ENCODE measurements around the gene EHD2. TPM values are rescaled to one million over a fixed set of nuclear protein-coding genes. Genes with fewer than 3 reads are reported as not detected.

EHD2 gene
- total and polyA plus RNA-seq, 2 donors from 2014 or later: 19.4 to 105 TPM

DNA sequence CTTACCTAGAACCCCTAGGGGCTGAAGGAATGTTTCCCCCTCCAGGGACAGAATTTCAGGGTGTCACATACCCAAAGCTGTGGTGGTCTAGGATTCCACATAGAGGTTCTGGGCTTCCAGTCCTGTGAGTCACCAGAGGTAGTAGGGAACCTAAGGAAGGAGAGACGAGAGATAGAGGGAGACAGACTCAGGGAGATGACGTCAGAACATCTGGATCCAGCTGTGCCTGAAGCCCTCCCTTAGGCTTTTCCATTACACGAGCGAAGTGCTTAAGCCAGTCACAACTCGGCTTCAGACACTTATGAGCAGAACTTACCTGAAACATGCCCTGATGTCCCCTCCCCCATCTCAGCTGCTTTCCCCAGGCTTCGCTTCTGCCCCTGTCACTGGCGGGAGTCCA, 53.4 kb downstream of the EHD2 start:
- Histone ChIP-seq H3K4me1 (ENCODE audit: control insufficient read depth in 2 of 3, insufficient read depth in 2 of 3, low read depth in 1 of 3, low read length in 3 of 3) (no peaks in the 10 kb centered on the region), H3K9ac (ENCODE audit: low read length in 3 of 3) (no peak overlapping the region), H3K4me3 (ENCODE audit: low read length in 3 of 3) (no peak overlapping the region), H3K27me3 (ENCODE audit: control insufficient read depth, insufficient read depth, low read length) (no peaks in the 10 kb centered on the region), H3K27ac (ENCODE audit: low read depth in 2 of 2, low read length in 2 of 2) (no peak overlapping the region), H3K36me3 (ENCODE audit: control insufficient read depth in 2 of 3, insufficient read depth in 3 of 3, low read length in 3 of 3) (no peaks in the 10 kb centered on the region), H3K9me3 (ENCODE audit: control insufficient read depth in 2 of 3, insufficient read depth in 1 of 3, low read length in 3 of 3) (no peaks in the 10 kb centered on the region)
- no peak for FAIRE-seq
- TF ChIP-seq, protein P1, sequence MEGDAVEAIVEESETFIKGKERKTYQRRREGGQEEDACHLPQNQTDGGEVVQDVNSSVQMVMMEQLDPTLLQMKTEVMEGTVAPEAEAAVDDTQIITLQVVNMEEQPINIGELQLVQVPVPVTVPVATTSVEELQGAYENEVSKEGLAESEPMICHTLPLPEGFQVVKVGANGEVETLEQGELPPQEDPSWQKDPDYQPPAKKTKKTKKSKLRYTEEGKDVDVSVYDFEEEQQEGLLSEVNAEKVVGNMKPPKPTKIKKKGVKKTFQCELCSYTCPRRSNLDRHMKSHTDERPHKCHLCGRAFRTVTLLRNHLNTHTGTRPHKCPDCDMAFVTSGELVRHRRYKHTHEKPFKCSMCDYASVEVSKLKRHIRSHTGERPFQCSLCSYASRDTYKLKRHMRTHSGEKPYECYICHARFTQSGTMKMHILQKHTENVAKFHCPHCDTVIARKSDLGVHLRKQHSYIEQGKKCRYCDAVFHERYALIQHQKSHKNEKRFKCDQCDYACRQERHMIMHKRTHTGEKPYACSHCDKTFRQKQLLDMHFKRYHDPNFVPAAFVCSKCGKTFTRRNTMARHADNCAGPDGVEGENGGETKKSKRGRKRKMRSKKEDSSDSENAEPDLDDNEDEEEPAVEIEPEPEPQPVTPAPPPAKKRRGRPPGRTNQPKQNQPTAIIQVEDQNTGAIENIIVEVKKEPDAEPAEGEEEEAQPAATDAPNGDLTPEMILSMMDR (IDR thresholded peaks at IDR 0.05; ENCODE audit: borderline replicate concordance, extremely low read depth, insufficient read depth): no peak
- intact Hi-C loops (cut with DNase I): no loop called here
- DNase-seq: peak in 1 of 5 donors; percentile 53

DNA sequence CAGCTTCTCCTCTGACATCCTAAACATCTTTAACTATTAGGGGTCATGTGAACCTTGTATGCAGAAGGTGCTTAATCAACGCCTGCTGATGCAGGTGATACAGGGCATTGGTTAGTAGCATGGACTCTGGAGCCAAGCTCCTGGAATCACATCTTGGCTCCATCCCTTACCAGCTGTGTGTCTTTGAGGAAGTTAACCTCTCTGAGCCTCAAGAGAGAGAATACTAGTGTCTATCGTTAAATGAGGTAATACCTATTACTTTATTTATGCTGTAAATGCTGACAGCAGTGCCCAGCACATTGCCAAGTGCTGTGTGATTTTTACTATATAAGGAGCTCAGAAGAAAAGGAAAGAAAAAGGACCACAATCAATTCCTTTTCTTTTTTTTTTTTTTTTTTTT, 54.1 kb downstream of the EHD2 start:
- intact Hi-C loops (cut with DNase I): no loop called here
- TF ChIP-seq, protein P1 (IDR thresholded peaks at IDR 0.05; ENCODE audit: borderline replicate concordance, extremely low read depth, insufficient read depth): no peak
- Histone ChIP-seq H3K4me1 (ENCODE audit: control insufficient read depth in 2 of 3, insufficient read depth in 2 of 3, low read depth in 1 of 3, low read length in 3 of 3) (no peaks in the 10 kb centered on the region), H3K27me3 (ENCODE audit: control insufficient read depth, insufficient read depth, low read length) (no peaks in the 10 kb centered on the region), H3K4me3 (ENCODE audit: low read length in 3 of 3) (no peak overlapping the region), H3K9me3 (ENCODE audit: control insufficient read depth in 2 of 3, insufficient read depth in 1 of 3, low read length in 3 of 3) (no peaks in the 10 kb centered on the region), H3K9ac (ENCODE audit: low read length in 3 of 3) (no peak overlapping the region), H3K36me3 (ENCODE audit: control insufficient read depth in 2 of 3, insufficient read depth in 3 of 3, low read length in 3 of 3) (no peaks in the 10 kb centered on the region), H3K27ac (ENCODE audit: low read depth in 2 of 2, low read length in 2 of 2) (no peak overlapping the region)
- FAIRE-seq (no peak), DNase-seq (no peak)

DNA sequence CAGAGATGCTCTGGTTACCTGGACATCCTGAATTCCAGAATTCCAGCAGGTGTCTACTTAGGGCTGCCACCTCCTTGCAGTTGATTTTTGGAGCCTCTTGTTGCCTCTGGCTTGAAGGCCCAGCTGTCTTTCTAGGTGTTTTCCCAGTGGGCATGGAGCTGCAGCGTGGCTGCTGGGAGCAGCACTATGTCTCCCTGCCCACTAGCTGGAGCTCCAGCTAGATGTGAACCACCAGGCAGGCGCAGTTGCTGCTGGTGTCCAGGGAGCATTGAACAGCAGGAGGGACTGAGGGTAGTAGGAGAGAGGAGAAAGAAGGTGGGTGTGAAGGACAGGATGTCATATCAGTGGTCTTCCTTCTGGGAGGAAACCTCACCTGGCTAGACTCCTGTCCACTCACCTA, 55.4 kb downstream of the EHD2 start:
- no peak overlapping the region for H3K27ac ChIP-seq (ENCODE audit: low read depth in 2 of 2, low read length in 2 of 2)
- no peak for DNase-seq
- no peak for FAIRE-seq

More for the DNA sequence above, 55.4 kb downstream of the EHD2 start:
- Histone ChIP-seq H3K4me1 (ENCODE audit: control insufficient read depth in 2 of 3, insufficient read depth in 2 of 3, low read depth in 1 of 3, low read length in 3 of 3) (no peaks in the 10 kb centered on the region), H3K36me3 (ENCODE audit: control insufficient read depth in 2 of 3, insufficient read depth in 3 of 3, low read length in 3 of 3) (no peaks in the 10 kb centered on the region), H3K27me3 (ENCODE audit: control insufficient read depth, insufficient read depth, low read length) (no peaks in the 10 kb centered on the region), H3K4me3 (ENCODE audit: low read length in 3 of 3) (no peak overlapping the region), H3K9ac (ENCODE audit: low read length in 3 of 3) (no peak overlapping the region), H3K9me3 (ENCODE audit: control insufficient read depth in 2 of 3, insufficient read depth in 1 of 3, low read length in 3 of 3) (no peaks in the 10 kb centered on the region)
- intact Hi-C loops (cut with DNase I): no loop called here
- TF ChIP-seq, protein P1 (IDR thresholded peaks at IDR 0.05; ENCODE audit: borderline replicate concordance, extremely low read depth, insufficient read depth): no peak

Measured in kidney (tissue), 14 donors.